Measurements from ENCODE around the gene RASL11A.
"Not testable (repeated sequence)": the region's sequence is repeated elsewhere in the genome, so short reads cannot be mapped to it uniquely, and the experiment has no call there.

Gene RASL11A

DNA sequence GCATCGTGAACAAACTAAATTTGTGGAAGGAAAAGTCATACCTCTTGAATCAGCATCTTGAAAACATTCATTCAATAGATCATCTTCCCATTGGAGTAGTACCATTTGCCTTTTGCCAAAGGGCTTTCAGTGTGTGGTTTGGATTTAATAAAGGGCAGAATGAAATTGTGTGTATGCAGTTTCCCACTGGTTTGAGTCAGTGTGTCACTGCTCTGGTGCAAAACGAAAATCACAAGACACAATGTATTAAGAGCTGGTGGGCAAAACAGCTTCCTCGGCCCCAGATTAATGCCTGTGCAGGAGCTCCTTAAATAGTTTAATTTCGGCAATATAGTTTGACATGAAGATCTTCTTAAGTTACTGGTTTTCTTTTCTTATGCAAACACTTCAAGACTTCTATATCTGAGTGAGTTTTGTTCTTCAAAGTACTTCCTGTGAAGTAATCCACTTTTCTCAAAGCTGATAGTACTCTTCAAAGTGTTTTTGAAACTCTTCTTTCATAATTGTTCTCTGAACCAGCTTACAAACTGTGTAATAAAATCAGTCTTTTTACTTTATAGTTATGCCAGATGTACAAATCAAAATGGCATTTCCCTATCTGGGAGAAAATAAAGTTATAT lies 32.1 kb downstream of the RASL11A start:
- DNase-seq = no peak

DNA sequence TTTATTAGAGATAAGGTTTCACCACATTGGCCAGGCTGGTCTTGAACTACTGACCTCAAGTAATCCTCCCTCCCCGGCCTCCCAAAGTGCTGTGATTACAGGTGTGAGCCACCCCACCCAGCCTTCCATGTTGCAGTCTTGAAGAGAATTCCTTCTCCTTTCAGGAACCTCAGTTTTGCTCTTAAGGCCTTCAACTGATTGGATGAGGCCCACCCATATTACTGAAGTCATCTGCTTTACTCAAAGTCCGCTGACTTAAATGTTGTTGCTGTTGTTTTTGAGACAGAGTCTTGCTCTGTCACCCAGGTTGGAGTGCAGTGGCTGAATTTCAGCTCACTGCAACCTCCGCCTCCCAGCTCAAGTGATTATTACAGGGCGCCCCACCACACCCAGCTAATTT lies 33.5 kb downstream of the RASL11A start:
- DNase-seq = no peak

DNA sequence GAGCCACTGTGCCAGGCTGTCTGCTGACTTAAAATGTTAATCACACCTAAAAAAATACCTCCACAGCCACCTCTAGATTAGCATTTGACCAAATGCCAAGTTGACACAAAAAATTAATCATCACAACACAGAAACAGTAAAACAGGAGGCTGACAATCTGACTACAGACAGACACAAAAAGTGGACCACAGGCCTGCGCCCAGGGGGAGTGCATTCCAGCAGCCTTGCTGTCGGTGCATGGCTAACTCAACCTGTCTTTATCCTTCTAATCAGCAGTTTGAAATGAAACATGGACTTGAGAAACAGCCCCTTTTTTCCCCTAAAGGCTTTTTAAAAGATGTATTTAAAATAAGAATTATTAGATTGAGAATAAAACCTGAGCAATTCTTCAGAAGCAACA lies 34.0 kb downstream of the RASL11A start:
- DNase-seq = no peak

DNA sequence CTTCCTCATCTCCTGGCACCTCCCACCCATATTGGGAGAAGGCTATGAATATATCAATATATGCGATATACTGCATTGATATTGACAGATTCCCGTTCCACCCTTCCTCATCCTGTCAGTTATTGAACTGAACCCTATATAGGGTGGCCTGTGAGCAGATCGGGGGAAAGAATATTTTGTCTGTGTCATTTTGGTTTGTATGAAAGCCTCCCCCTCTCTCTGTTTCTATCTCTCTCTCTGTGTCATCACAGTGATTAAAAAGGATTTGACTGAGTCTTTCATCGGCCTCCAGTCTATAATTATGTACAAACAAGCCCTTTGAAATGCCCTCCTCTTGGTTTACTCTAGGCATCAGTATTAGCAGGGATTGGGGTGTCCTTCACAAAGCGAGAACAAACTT lies 35.7 kb downstream of the RASL11A start:
- DNase-seq = no peak

DNA sequence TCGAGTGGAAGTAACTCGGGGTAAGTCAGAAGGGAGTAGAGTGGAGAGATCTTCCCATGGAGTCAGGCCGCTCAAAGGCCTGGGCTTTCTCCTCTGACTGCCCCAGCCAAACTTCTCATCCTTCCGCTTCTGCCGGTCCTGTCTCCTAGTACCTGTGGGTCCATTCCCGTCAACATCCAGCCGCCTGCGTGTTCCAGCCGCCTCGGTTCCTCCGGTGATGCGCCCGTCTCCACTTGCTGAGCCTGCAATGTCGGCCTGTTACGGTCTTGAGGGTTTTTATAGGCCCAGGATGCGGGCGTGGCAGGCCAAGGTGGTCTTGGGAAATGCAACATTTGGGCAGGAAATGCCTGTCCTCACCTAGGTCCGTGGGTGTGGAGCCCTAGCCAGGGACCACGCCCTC lies 38.3 kb downstream of the RASL11A start:
- no peak for DNase-seq

DNA sequence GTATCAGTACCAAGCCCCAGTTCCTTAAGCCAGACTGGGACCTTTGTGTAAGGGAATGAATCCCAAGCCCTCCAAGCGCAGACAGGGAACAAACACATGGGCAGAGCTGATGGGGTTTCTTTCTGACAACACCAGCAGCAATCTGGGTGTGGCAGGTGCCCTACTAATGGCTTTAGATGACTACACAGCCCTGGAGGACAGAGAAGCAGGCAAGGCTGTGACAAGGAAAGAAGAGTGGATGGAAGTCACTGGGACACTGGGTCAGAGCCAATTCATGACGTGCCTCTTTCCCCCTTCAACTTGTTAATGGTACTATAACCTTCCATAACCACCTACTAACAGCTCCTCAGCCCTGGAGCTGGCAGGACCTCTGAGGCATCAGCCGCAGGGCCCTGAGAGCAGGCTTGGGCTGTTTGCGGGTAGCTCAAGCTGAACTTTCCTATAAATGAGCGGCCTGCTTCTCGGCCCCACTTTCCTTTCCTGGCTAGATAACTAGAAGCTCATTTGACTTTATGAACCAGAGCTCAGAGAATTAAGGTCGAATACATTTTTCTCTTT lies 38.9 kb downstream of the RASL11A start:
- no peak for DNase-seq

DNA sequence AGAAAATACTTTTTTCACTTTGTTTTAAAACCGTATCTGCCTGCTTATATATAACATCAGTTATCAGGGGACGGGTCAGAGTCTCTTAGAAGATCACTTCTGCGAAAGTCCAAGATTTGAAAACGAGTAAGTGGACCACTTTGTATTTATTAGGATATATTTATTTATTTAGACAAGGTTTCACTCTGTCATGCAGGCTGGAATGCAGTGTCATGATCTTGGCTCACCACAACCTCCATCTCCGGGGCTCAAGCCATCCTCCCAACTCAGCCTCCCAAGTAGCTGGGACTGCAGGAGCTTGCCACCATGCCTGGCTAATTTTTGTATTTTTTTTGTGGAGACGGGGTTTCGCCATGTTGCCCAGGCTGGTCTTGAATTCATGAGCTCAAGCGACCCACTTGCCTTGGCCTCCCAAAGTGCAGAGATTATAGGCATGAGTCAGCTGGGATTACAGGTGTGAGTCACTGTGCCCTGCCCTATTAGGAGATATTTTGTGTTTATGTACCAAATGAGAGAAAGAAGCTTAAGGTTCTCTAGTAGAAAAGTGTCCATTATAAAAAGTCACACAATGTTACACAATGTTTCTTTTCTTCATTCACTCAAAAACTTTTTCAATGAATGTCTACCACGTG lies 39.5 kb downstream of the RASL11A start:
- no peak for DNase-seq

DNA sequence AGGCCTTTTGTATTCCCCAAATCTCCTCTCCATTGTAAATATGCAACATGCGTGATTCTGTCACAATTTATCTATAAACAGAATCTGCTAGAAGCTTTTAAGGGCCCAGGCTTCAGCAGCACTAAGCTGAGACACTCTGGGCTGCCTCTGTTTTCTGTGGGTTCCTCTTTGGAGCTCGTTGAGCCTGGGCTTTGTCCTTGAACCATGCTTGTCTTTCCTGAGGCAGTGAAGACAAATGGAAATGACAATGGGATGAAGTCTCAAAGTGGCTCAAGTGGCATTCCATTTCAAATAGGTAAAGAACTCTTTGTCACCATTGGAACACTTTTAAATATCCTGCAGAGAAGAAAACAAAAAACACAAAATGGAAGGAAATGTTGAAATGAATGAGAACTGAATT lies 40.3 kb downstream of the RASL11A start:
- DNase-seq = no peak

DNA sequence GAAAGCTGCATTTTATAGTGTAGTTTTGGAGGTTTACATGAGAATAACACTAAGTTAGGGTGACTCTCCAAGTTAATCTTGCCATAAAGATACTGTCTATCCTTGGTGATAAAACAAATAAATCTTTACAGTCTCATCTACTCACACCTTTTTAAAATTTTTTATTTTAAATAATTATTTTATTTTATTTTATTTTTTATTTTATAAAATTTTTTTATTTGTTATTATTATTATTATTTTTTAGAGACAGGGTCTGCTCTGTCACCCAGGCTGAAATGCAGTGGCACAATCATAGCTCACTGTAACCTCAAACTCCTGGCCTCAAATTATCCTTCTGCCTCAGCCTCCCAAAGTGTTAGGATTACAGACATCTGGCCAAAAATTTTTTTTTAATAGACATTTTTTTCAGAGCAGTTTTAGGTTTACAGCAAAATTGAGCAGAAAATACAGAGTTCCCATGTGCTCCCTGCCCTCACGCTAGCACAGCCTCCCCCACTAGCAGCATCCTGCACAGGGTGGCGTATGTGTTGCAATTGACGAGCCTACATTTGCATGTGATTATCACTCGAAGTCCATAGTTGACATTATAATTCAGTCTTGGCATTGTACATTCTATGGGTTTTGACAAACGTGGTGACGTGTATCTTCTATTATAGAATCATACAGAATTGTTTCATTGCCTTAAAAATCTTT lies 41.0 kb downstream of the RASL11A start:
- DNase-seq = no peak

DNA sequence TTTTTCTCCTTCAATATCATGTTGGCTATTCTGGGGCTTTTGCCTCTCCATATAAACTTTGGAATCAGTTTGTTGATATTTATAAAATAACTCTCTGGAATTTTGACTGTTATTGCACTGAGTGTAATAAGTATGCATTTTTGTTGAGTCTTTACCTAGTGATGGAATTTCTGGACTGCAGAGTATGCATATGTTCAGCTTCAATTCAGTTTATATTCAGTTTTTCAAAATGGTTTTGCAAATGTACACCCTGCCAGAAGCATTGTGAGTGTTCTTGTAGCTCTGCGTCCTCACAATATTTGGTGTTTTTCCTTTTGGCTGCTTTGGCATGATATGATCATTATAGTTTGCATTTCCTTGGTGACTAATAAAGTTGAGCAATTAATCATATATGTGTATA lies 43.1 kb downstream of the RASL11A start:
- no peak for DNase-seq

DNA sequence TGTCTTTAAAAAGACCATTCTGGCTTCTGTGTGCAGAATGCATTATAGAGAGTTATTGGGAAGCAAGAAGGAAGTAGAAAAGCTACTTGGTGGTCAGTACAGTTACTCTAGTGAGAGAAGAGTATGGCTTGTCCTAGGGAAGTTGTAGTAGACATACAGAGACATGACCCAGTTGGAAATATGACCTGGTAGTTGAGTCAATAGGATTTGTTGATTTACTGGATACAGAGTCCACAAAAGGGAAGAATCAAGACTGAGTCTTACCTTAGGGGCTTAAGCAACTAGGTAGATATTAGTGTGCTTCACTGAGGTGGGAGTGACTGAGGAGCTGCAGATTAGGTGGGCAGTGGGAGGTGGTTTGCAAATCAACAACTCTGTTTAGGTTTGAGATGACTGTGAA lies 48.8 kb downstream of the RASL11A start:
- no peak for DNase-seq

DNA sequence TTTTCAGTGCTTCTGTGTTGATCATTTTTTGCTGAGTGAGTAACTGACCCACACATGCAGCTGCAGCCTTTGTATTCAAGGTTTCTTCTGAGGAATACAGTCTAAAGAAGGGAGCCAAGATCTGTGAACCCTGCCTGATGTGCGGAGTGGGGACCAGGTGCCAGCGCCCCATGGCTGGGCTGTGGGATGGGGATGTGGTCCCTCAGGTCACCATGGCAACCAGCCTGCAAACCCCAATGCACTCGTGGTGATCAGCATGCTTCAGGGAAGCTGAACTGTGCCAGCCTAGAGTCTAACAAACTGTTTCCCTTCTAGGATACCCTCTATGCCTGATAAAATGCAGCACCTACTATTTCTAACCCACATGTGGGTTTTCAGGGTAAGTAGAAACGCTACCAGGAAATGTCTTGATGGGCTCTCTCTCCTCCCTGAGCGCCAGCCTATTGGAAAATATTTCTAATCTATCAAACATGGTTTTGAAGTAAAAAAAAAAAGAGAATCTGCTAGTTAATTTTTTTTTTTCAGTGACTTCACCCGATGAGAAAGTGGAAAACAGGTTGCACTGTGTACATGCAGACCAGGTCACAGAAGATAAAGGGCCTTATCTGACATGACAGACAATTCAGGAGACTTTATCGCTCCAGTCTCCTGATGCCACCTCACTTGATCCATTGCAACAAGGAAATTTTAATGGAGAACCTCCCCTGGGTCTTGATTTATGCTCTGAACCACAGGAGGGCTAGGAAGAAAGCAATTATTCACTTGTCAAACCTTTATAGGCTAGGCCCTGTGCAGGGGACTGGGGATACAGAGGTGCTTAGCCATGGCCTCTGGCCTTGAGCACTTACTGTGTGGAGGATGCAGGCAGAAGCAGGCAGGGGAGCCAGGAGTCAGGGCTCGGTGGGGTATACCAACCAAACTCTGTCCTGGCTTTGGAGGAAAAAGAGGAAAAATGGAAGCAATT lies 51.1 kb downstream of the RASL11A start:
- DNase-seq = no peak

DNA sequence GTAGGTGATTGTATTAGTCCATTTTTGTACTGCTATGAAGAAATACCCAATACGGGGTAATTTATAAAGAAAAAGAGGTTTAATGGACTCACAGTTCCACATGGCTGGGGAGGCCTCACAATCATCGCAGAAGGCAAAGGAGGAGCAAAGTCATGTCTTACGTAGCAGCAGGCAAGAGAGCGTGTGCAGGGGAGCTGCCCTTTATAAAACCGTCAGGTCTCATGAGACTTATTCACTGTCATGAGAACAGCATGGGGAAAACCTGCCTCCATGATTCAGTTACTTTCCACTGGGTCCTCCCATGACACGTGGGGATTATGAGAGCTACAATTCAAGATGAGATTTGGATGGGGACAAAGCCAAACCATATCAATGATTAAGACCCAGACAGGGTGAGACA lies 51.8 kb downstream of the RASL11A start:
- DNase-seq = not testable (repeated sequence)

Measured in activated CD4-positive, alpha-beta T cell treated with anti-CD3 and anti-CD28 coated beads for 1 hour (primary cell).